Activated B cell treated with CpG ODN at 0.5 μM for 24 hours (primary cell): Measurements from ENCODE around the gene APOL5. TPM values are rescaled to one million over a fixed set of nuclear protein-coding genes. Genes with fewer than 3 reads are reported as not detected.

Experiments used
- ATAC-seq: fragments of 200-7000 bp; cut with Tn5 transposase; one replicate; pipeline ENCODE4 v1.10.0; 2021; ENCODE audit warnings: low read depth, mild to moderate bottlenecking, moderate library complexity
- CTCF ChIA-PET: fragments of 350-600 bp; sonication (Branson Sonifier 250); formaldehyde crosslinking; loops from one replicate; lab custom pipeline; 2021; ENCODE audit warnings: antibody characterized with exemption; lab: Charles Lee
- POLR2A ChIA-PET: fragments of 350-600 bp; sonication (Branson Sonifier 250); formaldehyde crosslinking; loops from one replicate; lab custom pipeline; 2021; ENCODE audit warnings: antibody characterized with exemption; lab: Charles Lee
- DNase-seq: peaks from one replicate; pipeline ENCODE4 v3.0.0; 2022
- H3K27ac Mint-ChIP-seq: one replicate; pipeline ENCODE4 v1.8.0; 2020; ENCODE audit warnings: mixed read lengths
- H3K27me3 Mint-ChIP-seq: one replicate; pipeline ENCODE4 v1.8.0; 2021; ENCODE audit warnings: mixed read lengths
- H3K36me3 Mint-ChIP-seq: one replicate; pipeline ENCODE4 v1.8.0; 2021; ENCODE audit warnings: low read depth, mixed read lengths
- H3K4me1 Mint-ChIP-seq: one replicate; pipeline ENCODE4 v1.8.0; 2021; ENCODE audit warnings: mixed read lengths
- H3K4me3 Mint-ChIP-seq: one replicate; pipeline ENCODE4 v1.8.0; 2020; ENCODE audit warnings: mild to moderate bottlenecking, mixed read lengths
- H3K9me3 Mint-ChIP-seq: one replicate; pipeline ENCODE4 v1.8.0; 2020; ENCODE audit warnings: mixed read lengths
- CTCF ChIP-seq: fragments of 200-600 bp; IDR thresholded peaks from one replicate; pipeline ENCODE4 v1.8.0; 2022; ENCODE audit warnings: antibody characterized with exemption, mild to moderate bottlenecking
- intact Hi-C: fragments of 100-400 bp; cut with micrococcal nuclease; formaldehyde crosslinking; loops from one replicate; pipeline ENCODE4 v1.15.1; 2024
- total RNA-seq: library from RNA; stranded (reverse); gene quantifications from 2 replicates; pipeline ENCODE4 v1.2.3, GENCODE V29; 2022

The APOL5 gene
- total RNA-seq, 1 donor from 2014 or later, result not detected

GRCh38 chr22:35729309-35729698, 11.6 kb downstream of the APOL5 start:
- DNase-seq, result no peak
- intact Hi-C loops, result no loop called here
- ChIA-PET CTCF (no interaction called here), POLR2A (no interaction called here)
- Mint-ChIP-seq H3K36me3 (no peaks in the 10 kb centered on the region), H3K9me3 (no peaks in the 10 kb centered on the region), H3K4me1 (peaks cover 3% of the 10 kb centered on the region), H3K27ac (no peak overlapping the region), H3K27me3 (peaks cover 55% of the 10 kb centered on the region), H3K4me3 (no peak overlapping the region)
- no peak for ATAC-seq
- no peak for TF ChIP-seq CTCF

- H3K9me3 Mint-ChIP-seq, result no peaks in the 10 kb centered on the region
- DNase-seq (no peak), ATAC-seq (no peak)
- intact Hi-C loops, result no loop called here
- no peak for TF ChIP-seq CTCF
- no peak overlapping the region for H3K4me3 Mint-ChIP-seq
- H3K27ac Mint-ChIP-seq, result no peak overlapping the region
- peaks cover 59% of the 10 kb centered on the region for H3K27me3 Mint-ChIP-seq
- no peaks in the 10 kb centered on the region for H3K36me3 Mint-ChIP-seq
- CTCF ChIA-PET, result no interaction called here
- POLR2A ChIA-PET, result no interaction called here
- H3K4me1 Mint-ChIP-seq, result peaks cover 3% of the 10 kb centered on the region
These were observed 13.6 kb downstream of the APOL5 start for GRCh38 chr22:35731321-35731720.

- ChIA-PET CTCF (no interaction called here), POLR2A (no interaction called here)
- no peak for TF ChIP-seq CTCF
- H3K9me3 Mint-ChIP-seq, result no peaks in the 10 kb centered on the region
- intact Hi-C loops, result no loop called here
- no peak for ATAC-seq
- no peaks in the 10 kb centered on the region for H3K36me3 Mint-ChIP-seq
- H3K27ac Mint-ChIP-seq, result no peak overlapping the region
- DNase-seq, result no peak
- peaks cover 3% of the 10 kb centered on the region for H3K4me1 Mint-ChIP-seq
- no peak overlapping the region for H3K4me3 Mint-ChIP-seq
- H3K27me3 Mint-ChIP-seq, result peaks cover 57% of the 10 kb centered on the region
These were observed 14.4 kb downstream of the APOL5 start for GRCh38 chr22:35732116-35732515.

- Mint-ChIP-seq H3K9me3 (no peaks in the 10 kb centered on the region), H3K36me3 (no peaks in the 10 kb centered on the region), H3K27ac (no peak overlapping the region), H3K4me3 (no peak overlapping the region), H3K27me3 (peaks cover 58% of the 10 kb centered on the region), H3K4me1 (peaks cover 3% of the 10 kb centered on the region)
- TF ChIP-seq CTCF, result no peak
- ChIA-PET POLR2A (no interaction called here), CTCF (no interaction called here)
- ATAC-seq, result no peak
- DNase-seq, result no peak
- intact Hi-C loops, result no loop called here
These were observed 15.4 kb downstream of the APOL5 start for GRCh38 chr22:35733036-35733435.

- CTCF ChIA-PET, result no interaction called here
- intact Hi-C loops, result no loop called here
- no peak overlapping the region for H3K27ac Mint-ChIP-seq
These were observed 16.3 kb downstream of the APOL5 start for GRCh38 chr22:35733791-35734516.

More at GRCh38 chr22:35733791-35734516, 16.3 kb downstream of the APOL5 start:
- Mint-ChIP-seq H3K4me1 (peaks cover 3% of the 10 kb centered on the region), H3K4me3 (no peak overlapping the region), H3K27me3 (peaks cover 63% of the 10 kb centered on the region), H3K9me3 (no peaks in the 10 kb centered on the region), H3K36me3 (no peaks in the 10 kb centered on the region)
- POLR2A ChIA-PET, result no interaction called here
- TF ChIP-seq CTCF, result no peak
- ATAC-seq (no peak), DNase-seq (no peak)
